ENCODE measurements around the gene ADAMTS17. TPM values are rescaled to one million over a fixed set of nuclear protein-coding genes. Genes with fewer than 3 reads are reported as not detected.

The ADAMTS17 gene
- total RNA-seq, 1 experiment from 2014 or later: 4.2 TPM

DNA sequence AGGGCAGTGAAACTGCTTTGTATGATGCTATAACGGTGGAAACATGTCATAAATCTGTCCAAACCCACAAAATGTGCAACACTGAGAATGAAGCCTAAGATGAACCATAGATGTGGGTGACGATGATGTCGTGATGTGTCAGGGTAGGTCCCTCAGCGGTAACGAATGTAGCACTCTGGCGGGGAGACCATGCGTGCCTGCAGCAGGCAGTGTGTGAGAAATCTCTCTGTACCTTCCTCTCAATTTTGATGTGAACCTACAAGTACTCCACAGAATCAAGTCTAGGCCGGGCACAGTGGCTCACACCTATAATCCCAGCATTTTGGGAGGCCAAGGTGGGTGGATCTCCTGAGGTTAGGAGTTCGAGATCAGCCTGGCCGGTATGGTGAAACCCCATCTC, 340.4 kb downstream of the ADAMTS17 start:
- no peaks in the 10 kb centered on the region for H3K9me3 ChIP-seq (ENCODE audit: control insufficient read depth in 1 of 2, insufficient read depth in 1 of 2, low read depth in 1 of 2, low read length in 2 of 2)
- ATAC-seq (no peak), DNase-seq (ENCODE audit: low read depth, low spot score) (no peak)
- H3K79me2 ChIP-seq (ENCODE audit: insufficient read depth, low read length): no peaks in the 10 kb centered on the region
- ChIA-PET CTCF (no interaction called here), RAD21 (ENCODE audit: low non-redundant PET in 1 of 2, low total read pairs in 2 of 2, uncharacterized antibody in 2 of 2, unreplicated experiment in 2 of 2) (no interaction called here), POLR2A (no interaction called here)
- no peaks in the 10 kb centered on the region for H3K9me2 ChIP-seq (ENCODE audit: insufficient read depth)
- intact Hi-C loops (cut with micrococcal nuclease): no loop called here
- no peaks in the 10 kb centered on the region for H3K36me3 ChIP-seq (ENCODE audit: control insufficient read depth in 1 of 2, insufficient read depth in 2 of 2, low read length in 2 of 2)
- H4K20me1 ChIP-seq (ENCODE audit: insufficient read depth): no peaks in the 10 kb centered on the region
- H2AFZ ChIP-seq (ENCODE audit: low read depth, low read length, poor library complexity, severe bottlenecking): no peak overlapping the region
- no peak overlapping the region for H3K4me3 ChIP-seq (replicated peaks in 1 of 2; ENCODE audit: low read depth in 1 of 2, low read length in 2 of 2)
- H3K27ac ChIP-seq (ENCODE audit: low read depth, low read length): no peak overlapping the region
- no peaks in the 10 kb centered on the region for H3K27me3 ChIP-seq (ENCODE audit: insufficient read depth, low read length)
- TF ChIP-seq EZH2 (IDR thresholded peaks at IDR 0.05) (no peak), TCF7L2 (IDR thresholded peaks at IDR 0.05; ENCODE audit: borderline replicate concordance, extremely low read depth, insufficient read depth, insufficient read length) (no peak), EGR1 (IDR thresholded peaks at IDR 0.05; ENCODE audit: low read depth) (no peak), RAD21 (IDR thresholded peaks at IDR 0.05; ENCODE audit: low read depth) (no peak), YY1 (IDR thresholded peaks at IDR 0.05; ENCODE audit: extremely low read depth, insufficient replicate concordance, low read depth, low read length) (no peak), POLR2AphosphoS5 (IDR thresholded peaks at IDR 0.05; ENCODE audit: low read depth, low read length) (no peak), CBX3 (IDR thresholded peaks at IDR 0.05; ENCODE audit: low read depth) (no peak), POLR2A (IDR thresholded peaks at IDR 0.05; ENCODE audit: borderline replicate concordance, extremely low read depth, insufficient read depth, insufficient read length) (no peak), CEBPB (IDR thresholded peaks at IDR 0.05; ENCODE audit: low read depth) (no peak), JUND (IDR thresholded peaks at IDR 0.05) (no peak), ZNF274 (IDR thresholded peaks at IDR 0.05; ENCODE audit: low read depth, low read length) (no peak), FOSL1 (IDR thresholded peaks at IDR 0.05; ENCODE audit: low read depth) (no peak), ZFX (IDR thresholded peaks at IDR 0.05) (no peak), SP1 (IDR thresholded peaks at IDR 0.05; ENCODE audit: low read depth) (no peak), SIN3A (IDR thresholded peaks at IDR 0.05; ENCODE audit: low read depth) (no peak)
- TF ChIP-seq, protein P1, sequence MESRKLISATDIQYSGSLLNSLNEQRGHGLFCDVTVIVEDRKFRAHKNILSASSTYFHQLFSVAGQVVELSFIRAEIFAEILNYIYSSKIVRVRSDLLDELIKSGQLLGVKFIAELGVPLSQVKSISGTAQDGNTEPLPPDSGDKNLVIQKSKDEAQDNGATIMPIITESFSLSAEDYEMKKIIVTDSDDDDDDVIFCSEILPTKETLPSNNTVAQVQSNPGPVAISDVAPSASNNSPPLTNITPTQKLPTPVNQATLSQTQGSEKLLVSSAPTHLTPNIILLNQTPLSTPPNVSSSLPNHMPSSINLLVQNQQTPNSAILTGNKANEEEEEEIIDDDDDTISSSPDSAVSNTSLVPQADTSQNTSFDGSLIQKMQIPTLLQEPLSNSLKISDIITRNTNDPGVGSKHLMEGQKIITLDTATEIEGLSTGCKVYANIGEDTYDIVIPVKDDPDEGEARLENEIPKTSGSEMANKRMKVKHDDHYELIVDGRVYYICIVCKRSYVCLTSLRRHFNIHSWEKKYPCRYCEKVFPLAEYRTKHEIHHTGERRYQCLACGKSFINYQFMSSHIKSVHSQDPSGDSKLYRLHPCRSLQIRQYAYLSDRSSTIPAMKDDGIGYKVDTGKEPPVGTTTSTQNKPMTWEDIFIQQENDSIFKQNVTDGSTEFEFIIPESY (IDR thresholded peaks at IDR 0.05; ENCODE audit: extremely low read depth, insufficient replicate concordance, low read length): no peak
- TF ChIP-seq, protein P2, sequence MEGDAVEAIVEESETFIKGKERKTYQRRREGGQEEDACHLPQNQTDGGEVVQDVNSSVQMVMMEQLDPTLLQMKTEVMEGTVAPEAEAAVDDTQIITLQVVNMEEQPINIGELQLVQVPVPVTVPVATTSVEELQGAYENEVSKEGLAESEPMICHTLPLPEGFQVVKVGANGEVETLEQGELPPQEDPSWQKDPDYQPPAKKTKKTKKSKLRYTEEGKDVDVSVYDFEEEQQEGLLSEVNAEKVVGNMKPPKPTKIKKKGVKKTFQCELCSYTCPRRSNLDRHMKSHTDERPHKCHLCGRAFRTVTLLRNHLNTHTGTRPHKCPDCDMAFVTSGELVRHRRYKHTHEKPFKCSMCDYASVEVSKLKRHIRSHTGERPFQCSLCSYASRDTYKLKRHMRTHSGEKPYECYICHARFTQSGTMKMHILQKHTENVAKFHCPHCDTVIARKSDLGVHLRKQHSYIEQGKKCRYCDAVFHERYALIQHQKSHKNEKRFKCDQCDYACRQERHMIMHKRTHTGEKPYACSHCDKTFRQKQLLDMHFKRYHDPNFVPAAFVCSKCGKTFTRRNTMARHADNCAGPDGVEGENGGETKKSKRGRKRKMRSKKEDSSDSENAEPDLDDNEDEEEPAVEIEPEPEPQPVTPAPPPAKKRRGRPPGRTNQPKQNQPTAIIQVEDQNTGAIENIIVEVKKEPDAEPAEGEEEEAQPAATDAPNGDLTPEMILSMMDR (IDR thresholded peaks at IDR 0.05 in 2 of 3, conservative IDR thresholded peaks at IDR 0.05 in 1 of 3; ENCODE audit: borderline replicate concordance in 1 of 3, insufficient read depth in 1 of 3, low read depth in 2 of 3, low read length in 2 of 3): no peak
- TF ChIP-seq, protein P3, sequence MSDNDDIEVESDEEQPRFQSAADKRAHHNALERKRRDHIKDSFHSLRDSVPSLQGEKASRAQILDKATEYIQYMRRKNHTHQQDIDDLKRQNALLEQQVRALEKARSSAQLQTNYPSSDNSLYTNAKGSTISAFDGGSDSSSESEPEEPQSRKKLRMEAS (IDR thresholded peaks at IDR 0.05): no peak
- TF ChIP-seq, protein P4, sequence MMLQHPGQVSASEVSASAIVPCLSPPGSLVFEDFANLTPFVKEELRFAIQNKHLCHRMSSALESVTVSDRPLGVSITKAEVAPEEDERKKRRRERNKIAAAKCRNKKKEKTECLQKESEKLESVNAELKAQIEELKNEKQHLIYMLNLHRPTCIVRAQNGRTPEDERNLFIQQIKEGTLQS (IDR thresholded peaks at IDR 0.05): no peak
- H3K4me2 ChIP-seq (ENCODE audit: low read length): no peak overlapping the region
- no peak overlapping the region for H3K9ac ChIP-seq (ENCODE audit: low read length)
- no TSS peak for BruUV-seq (replicated peaks)
- no peaks in the 10 kb centered on the region; a peak in 1 of 4 replicates for H3K4me1 ChIP-seq (ENCODE audit: control insufficient read depth in 1 of 2, insufficient read depth in 2 of 2, low read length in 2 of 2)

Measured in HCT116 (cell line).